ENCODE results near the gene NR2C1.

Gene NR2C1

DNA sequence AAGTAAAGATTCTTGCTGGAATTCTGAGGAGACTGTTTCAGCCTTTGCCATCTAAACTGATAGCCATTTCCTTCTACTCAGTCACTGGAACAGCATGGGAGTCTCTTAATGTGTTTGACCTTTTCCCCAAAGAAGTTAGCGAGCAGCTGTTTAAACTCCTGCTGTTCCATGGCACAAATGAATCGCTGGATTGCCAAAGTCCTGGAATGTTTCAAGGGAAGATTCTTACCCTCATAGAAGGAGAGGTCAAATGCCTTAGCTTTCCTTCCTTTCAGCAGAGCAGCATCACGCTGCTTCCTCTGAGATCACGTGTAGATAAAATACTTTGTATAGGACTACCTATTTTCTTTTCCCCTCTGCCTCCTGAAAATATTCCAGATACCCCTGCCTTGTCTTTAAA, 10.5 kb upstream of the NR2C1 start:
- no peak for DNase-seq

DNA sequence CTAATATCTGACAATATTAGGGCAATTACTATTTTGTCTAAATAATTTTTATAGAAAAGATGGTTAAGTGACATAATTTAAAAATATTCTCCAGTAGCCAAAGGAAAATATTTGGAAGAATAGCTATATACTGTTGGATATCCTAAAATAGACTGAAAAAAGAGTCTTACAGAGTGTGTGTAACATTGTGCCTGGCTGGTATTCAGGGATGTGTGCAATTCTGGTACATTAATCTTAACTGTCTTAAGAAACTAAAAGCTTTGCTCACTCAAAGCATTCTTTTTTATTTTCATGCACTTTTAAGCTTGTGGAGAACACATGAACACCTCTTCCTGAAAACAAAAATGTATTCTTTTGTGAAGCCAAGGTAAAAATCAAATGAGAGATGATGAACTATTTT, 10.1 kb upstream of the NR2C1 start:
- no peak for DNase-seq

DNA sequence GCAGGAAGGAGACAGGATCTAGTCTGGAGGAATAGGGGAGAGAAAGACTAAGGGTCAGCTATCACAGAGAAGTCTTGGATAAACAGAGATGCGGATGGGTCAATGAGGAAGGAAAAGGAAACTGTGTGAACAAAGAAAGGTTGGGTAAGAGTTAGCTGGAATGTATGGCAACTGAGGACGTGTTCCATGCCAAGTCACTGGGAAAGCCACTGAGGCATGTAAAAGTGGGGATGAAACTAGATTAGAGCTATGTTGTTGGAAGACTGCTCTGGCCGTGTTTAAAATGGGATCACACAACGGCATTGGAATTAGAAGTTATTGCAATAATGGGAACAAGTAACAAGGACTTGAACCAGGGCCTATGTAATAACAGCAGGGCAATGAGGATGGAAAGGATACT, 3.9 kb upstream of the NR2C1 start:
- DNase-seq, result no peak

DNA sequence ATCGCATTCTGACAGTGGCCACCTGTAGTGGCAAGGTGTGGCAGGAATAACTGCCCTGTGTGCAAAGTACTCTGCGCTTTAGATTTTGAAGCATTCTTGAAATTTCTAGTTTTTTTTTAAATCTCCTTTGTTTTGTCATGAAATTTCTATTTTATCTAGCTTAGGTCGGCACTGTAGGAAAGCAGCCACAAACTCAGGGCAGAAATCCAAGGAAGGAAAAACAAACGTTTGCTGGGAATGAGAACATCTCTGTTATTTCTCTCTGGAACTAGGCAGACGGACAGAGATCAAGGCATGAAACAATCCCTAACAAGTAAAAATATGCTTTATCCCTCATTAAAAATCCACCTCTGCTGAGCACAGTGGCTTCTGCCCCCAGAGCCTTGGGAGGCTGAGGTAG, 1.3 kb upstream of the NR2C1 start:
- DNase-seq, result no peak

DNA sequence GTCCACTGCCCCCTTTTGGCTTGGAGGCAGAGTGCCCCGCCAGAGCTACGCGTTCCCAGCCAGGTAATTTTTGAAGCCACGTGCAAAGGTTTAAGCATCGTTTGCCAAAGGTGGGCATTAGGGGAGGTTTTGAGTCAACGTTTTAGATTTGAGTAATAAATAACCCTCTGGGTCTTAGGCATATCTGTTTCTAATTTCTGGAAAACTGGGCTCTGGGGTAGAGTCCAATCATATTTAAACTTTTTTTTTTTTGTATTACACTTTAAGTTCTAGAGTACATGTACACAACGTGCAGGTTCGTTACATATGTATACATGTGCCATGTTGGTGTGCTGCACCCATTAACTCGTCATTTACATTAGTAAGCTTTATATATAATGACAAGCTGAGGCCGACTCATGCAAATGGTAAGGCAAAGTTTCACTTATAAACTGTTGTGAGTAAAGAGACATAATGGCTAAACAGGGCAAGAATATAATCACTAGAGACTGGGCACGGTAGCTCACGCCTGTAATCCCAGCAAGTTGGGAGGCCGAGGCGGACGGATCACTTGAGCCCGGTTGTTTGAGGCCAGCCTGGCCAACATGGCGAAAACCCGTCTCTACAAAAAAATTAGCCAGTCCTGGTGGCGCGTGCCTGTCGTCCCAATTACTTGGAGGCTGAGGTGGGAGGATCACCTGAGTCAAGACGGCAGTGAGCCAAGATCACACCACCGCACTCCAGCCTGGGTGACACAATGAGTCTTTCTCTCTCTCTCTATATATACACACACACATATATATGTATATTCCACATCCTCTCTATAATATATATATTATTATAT, 491 bp upstream of the NR2C1 start:
- DNase-seq, result no peak

DNA sequence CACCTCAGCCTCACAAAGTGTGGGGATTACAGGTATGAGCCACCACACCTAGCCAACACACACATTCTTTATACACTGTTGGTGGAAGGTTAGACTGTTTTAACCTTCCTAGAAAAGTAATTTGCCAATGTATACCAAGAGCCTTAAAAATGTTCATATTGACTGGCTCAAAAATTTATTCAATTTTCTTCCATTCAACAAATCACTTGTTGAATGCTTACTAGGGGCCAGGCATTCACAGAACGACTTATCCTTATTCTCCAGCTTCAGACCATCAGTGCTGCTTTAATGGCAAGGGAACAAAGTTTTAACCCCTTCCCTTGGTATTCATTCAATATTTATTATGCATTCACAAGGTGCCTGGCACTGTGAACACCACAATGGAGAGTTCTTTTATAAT, 3.0 kb downstream of the NR2C1 start:
- no peak for DNase-seq

DNA sequence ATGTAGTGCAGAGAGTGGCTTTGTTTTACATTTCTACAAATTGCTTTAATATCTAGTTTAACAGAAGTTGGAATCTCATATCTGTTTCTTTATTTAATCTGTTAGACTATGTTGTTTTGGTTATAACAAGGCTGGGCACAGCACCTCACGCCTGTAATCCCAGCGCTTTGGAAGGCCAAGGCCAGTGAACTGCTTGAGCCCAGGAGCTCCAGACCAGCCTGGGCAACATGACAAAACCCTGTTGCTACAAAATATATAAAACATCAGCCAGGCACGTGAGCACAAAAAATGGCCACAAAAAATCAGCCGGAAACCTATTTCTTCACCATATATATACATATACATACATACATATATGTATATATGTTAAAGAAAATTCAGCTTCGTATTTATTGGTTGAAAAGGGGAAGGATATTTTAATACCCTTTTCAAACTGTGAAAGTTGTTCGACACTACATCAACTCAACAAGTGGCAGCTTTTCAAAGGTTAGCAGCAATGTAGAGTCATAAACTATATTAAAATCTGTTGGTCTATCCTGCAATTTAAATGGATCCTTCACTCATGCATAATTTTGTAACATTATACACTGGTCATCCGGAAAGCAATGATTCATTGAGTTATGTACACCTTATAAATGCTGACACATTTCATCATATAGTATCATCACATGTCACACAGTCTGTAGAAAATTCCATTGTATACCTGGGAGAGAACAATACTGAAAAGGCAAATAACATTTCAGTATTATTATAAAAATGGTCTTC, 7.1 kb downstream of the NR2C1 start:
- DNase-seq, result no peak

DNA sequence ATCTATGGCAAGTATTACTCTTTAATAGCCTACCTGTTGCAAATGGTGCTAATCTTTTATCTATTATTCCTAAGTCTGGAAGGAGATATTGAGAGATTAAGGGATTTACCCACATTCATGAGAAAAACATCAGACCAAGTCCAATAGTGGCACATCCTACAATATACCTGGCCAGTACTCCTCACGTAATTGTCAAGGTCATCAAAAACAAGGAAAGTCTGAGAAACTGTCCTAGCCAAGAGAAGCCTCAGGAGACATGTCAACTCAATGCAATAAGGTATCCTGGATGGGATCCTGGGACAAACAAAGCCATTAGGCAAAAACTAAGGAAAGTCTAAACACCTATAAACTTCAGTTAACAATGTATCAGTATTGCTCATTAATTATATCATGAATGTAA, 12.5 kb downstream of the NR2C1 start:
- DNase-seq, result no peak

DNA sequence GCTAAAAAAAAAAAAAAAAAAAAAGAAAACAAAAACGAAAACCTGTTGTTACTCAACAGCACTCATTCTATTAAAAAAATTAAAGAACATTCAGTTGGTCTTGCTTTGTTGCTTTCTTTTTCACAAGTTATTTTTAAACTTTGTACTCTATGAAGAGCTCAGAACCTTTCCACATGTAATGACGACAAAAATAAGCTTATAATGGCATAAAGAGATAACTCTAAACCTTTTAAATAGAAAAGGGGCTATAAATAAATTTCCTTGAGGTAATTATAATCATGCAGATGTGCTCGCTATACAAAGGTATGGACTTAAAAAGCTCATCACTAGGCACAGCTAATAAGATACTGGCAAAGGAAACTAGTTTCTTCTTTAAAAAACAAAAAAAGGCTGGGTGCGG, 13.4 kb downstream of the NR2C1 start:
- no peak for DNase-seq

DNA sequence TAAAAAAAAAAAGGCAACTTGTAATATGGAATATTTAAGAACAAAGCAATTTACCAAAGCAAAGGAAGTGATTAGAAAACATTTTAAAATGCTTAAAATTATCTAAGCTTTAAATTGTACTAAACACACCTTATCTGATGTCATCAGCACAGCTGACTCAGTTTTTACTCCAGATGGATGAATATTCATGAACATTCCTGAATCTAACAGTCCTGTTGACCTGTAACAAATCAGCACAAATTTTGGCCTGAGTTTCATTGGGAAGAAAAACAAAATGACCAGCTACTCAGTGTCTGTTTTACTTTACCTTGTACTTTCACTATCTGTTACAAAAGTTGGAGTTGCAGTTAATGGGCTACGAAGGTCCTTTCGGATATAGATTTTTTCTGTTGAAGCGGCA, 16.0 kb downstream of the NR2C1 start:
- no peak for DNase-seq

DNA sequence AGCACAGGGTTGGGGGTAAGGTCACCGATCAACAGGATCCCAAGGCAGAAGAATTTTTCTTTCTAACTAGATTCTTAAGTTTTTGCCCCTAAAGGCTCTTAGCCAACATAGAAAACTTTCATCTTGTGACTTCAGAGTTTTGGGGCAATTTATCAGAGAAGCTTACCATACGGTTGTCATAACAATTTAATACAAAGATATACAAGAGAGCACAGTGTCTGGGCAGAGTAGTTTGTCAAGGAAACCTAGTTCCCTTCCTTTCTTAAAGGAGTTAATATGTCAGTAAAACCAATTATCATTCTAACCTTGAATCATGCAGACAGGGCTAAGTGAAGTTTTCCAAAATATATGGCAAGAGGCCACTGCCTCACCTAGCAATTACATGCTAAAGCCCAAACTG, 18.4 kb downstream of the NR2C1 start:
- DNase-seq, result no peak

DNA sequence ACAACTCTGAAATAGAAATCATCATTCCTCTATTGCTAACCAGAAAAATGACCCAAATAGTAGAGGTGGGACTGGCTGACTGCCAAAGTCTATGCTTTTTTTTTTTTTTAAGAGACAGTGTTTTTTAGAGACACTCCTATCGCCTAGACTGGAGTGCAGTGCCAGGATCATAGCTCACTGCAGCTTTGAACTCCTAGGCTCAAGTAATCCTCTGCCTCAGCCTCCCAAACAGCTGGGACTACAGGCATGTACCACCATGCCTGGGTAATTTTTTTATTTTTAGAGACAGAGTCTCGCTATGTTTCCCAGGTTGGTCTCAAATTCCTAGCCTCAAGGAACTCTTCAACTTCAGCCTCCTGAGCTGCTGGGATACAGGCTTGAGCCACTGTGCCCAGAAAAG, 19.2 kb downstream of the NR2C1 start:
- no peak for DNase-seq

DNA sequence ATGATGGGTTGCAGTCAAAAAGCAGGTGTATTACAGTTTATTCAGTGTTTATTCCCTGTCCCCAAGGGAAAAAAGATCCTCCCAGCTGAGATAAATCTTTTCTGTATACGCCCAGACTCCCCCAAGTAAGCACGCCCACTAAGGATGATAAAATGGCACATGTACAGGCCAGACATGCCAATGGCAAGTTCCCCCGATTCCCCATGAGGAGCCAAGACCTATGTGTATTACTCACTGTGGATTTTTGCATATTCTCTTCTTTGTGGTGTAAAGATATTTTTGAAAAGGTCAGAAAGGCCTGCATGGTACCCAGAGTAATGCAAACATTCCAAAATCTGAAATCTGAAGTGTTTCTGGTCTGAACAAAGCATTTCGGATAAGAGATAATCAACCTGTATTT, 22.2 kb downstream of the NR2C1 start:
- DNase-seq, result no peak

DNA sequence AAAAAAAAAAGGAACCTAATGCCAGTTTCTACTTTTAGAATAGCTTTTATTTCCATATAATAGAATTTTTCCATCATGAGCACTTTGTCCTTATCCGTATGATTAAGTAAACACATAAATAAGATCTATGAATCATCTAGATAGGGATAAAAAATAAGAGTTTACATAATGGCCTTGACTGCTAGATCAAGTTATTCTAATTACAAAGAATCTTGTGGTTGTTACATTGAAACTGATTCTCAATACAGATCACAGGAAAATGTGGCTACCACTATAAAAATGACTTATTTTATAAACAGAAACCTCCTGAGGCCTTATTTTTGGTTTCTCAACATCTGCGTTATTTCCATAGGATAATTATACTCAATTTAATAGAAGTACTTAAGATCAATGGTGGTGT, 35.5 kb downstream of the NR2C1 start:
- DNase-seq, result no peak

DNA sequence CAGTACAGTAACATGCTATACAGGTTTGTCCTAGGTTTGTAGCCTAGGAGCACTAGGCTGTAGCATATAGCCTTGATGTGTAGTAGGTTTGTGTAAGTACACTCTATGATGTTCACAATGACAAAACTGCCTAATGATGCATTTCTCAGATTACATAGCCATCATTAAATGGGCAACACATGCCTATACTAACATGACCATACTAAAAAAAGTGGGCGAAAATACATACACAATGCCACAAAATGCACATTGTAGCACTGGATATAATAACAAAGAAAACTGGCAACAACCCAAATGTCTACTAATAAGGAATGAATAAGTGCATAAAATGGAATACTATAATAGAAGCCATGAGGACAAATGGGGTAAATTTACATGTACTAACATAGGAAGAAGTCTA, 38.7 kb downstream of the NR2C1 start:
- no peak for DNase-seq

DNA sequence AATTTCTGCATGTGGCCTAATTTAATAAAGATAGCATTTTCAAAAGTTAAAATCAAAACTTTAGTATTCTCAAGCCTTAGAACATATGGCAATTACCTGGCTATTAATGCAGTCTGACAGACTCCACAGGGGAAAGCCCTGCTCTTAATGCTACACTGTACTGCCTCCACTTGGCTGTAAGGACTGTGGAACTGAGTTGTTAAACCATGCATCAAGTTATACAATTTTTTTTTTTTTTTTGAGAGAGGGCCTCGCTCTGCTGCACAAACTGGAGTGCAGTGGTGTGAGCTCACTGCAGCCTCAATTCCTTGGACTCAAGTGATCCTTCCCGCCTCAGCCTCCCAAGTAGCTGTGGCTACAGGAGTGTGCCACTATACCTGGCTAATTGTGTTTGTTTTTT, 50.9 kb downstream of the NR2C1 start:
- no peak for DNase-seq

DNA sequence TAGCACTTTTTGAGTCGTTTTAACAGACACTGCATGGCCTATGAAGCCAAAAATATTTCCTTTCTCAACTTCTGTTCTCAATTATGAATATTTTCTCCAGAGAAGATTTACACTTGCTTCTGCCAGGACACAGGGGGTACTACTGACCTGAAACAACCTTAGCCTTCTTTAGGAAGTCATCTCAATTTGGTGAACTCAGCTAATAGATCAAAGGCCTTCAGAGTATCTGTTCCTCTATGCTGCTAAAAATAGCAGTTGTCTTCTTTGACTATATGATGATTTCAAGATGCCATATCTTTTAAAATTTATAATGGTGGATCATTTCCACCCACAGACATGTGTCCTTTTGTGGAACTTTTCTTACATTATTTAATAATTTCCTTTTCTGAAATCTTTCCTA, 55.9 kb downstream of the NR2C1 start:
- DNase-seq, result no peak

DNA sequence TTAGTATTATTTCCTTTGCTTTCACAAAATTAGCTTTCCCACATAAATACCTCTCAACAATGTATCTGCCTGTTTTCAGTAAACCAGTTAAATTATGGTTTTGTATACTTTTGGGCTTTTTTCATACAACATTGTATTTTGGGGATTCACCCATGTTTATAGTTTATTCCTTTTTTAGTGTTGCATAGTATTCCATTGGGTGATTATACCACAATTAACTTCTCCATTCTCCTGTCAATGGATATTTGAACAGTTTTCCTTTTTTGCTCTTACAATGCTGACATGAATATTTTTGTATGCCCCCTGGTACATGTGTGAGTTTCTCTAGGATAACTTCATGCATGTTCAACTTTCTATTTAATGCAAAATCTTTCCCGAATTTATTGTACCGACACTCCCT, 57.3 kb downstream of the NR2C1 start:
- no peak for DNase-seq

DNA sequence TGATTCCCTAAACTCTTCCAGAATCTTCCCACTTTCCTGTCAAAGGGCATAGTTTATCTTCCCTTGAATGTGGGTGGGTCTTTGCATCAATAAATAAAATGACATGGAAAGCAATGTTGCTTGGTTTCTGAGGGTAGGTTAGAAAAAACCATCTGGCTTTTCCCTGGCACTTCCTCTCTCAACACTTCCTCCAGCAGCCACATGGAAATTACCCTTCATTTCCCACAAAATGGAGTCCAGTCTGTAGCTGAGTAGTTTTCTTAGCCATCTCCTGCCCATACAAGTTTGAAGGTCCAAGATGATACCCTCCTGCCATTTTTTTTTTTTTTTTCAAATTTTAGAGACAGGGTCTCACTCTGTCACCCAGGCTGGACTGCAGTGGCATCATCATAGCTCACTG, 58.9 kb downstream of the NR2C1 start:
- no peak for DNase-seq

DNA sequence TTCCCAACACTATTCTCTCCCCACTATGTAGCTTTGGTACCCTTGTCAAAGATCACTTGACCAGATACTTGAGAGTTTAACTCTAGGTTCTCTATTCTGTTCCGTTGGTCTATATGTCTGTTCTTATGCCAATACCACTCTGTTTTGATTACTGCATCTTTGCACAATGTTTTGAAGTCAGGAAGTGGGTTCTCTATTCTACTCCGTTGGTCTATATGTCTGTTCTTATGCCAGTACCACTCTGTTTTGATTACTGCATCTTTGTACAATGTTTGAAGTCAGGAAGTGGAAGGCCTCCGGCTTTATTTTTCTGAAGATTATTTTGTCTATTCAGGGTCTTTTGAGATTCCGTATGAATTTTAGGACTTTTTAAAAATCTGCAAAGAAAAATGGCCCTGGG, 67.2 kb downstream of the NR2C1 start:
- DNase-seq, result no peak

DNA sequence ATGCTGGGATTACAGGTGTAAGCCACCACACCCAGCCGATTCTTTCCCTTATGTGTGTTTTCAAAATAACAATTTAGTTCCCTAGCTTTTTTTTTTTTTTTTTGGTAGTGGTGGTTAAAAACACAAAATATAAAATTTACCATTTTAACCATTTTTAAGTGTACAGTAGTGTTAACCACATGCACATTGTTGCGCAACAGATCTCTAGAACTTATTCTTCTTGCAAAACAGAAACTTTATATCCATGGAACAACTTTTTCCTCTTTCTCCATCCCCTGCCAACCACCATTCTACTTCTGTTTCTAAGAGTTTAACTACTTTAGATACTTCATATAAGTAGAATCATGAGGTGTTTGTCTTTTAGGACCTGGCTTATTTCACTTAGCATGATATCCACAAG, 68.8 kb downstream of the NR2C1 start:
- no peak for DNase-seq

DNA sequence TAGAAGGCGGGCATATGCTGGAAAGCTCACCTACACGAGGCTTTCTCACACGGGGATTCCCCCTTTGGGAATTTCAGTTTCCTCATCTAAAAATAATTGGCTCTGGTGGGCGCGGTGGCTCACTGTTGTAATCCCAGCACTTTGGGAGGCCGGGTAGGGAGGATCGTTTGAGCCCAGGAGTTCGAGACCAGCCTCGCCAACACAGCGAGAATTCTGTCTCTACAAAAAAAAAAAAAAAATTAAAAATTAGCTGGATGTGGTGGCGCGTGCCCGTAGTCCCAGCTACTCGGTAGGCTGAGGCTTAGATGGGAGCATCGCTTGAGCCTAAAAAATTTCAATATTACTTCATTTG, 69.5 kb downstream of the NR2C1 start:
- no peak for DNase-seq

DNA sequence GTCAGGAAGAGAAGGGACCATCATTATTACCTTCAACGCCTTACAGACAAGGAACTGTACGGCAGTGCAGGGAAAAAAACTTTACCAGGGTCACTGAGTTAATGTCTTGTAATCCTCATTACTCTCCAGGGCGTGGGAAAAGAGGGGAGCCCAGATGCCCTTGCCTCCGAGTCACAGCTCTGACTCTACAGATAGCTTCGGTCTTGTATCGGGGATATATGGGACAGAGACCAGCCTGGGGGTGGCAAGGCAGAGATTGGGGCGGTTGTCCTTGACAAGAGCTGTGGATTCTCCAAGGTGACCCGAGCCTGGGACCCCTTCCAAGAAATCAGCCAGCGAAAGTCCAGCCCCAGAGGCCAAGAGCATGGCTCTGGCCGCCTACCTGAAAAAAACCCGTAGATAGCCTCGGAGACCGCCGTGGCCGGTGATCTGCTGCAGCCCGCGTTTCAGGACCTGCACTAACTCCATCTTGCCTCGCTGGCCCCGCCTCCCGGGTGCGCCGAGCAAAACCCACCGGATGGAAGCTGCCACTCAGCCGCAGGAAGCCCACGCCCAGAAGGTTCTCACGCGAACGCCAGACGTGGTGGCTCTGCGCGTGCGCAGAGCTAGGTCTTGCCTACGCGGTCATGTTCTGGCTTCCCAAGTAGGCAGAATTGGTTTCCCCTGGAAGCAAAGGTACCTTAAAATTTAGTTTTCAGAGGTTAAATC, 70.1 kb downstream of the NR2C1 start, which contains the start of gene NDUFA12:
Gene NDUFA12, minus strand, starts transcription at position 485 of the 708 bp plus-strand sequence. Its CDS starts 17 bp downstream, at position 468.
- peak; percentile 95 for DNase-seq

DNA sequence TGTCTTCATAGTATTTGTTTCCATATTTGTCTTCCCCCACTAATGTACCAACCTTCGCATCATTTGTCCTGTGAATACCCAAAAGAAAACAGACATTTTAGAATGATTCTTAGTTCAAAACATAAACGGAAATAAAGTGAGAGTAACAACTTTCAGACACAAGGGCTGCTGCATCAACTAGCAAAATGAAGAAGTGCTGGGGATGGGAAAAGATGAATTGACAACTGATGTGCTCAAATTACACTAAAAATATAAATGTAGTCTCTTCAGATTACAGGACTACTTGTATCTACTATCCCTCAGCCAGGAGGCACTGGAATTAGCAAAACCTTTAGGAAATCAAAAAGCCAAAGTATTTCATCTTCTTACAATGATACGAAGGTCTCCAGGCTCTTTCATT, 70.7 kb downstream of the NR2C1 start:
- DNase-seq, result no peak

All from stimulated activated CD4-positive, alpha-beta T cell treated with anti-CD3 and anti-CD28 coated beads, Interleukin-1b, Interleukin-23, amount 100 ng/mL, for 48 hours (primary cell).